ENCODE data around the gene SLC22A3.
A peak's percentile ranks its signal among the peaks of the same experiment; 100 is the strongest.
"Not testable (repeated sequence)": the region's sequence is repeated elsewhere in the genome, so short reads cannot be mapped to it uniquely, and the experiment has no call there.

SLC22A3 gene

GRCh38 chr6:160430203-160430602 is 82.0 kb downstream of the SLC22A3 start:
- FAIRE-seq (no peak), DNase-seq (ENCODE audit: extremely low spot score, insufficient read length, low read depth) (no peak)

- no peak for FAIRE-seq
Measured at GRCh38 chr6:160430751-160431150, 82.6 kb downstream of the SLC22A3 start.

GRCh38 chr6:160431226-160431625 is 83.0 kb downstream of the SLC22A3 start:
- no peak for DNase-seq (ENCODE audit: extremely low spot score, insufficient read length, low read depth)

More at GRCh38 chr6:160430751-160431150, 82.6 kb downstream of the SLC22A3 start:
- no peak for DNase-seq (ENCODE audit: extremely low spot score, insufficient read length, low read depth)

DNA sequence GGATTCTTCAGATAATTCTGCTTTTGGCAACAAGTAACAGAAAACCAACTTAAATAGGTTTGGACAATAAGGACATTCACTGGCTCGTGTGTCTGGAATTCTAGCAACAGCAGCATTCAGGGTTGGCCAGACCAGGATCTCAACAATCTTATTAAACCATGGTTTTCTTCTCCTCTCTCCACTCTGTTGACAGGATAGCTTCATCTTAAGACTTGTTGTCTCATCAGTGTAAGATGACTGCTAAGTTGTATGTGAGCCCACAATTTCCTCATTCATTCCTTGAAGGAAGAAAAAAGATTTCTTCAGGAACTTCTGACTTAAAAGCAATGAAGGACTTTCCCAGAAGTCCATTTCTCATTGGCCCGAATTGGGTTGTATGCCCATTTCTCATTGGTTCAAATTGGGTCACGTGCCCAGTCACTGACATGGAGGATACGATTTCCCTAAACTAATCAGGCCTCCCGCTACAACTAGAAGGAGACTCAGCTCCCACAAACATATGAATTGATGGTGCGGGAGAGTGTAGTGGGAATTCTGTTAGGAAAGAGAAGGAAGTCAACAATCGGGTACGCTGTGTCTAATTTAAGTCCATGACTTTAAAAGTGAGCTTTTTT is 83.7 kb downstream of the SLC22A3 start:
- no peak for FAIRE-seq

More at GRCh38 chr6:160431226-160431625, 83.0 kb downstream of the SLC22A3 start:
- no peak for FAIRE-seq

GRCh38 chr6:160435935-160436334 is 87.8 kb downstream of the SLC22A3 start:
- no peak for DNase-seq (ENCODE audit: extremely low spot score, insufficient read length, low read depth)
- FAIRE-seq, result no peak

More for the DNA sequence above, 83.7 kb downstream of the SLC22A3 start:
- DNase-seq (ENCODE audit: extremely low spot score, insufficient read length, low read depth), result no peak

- FAIRE-seq, result no peak
- DNase-seq (ENCODE audit: extremely low spot score, insufficient read length, low read depth), result no peak
Measured at GRCh38 chr6:160437154-160437553, 89.0 kb downstream of the SLC22A3 start.

GRCh38 chr6:160437775-160438174 is 89.6 kb downstream of the SLC22A3 start:
- DNase-seq (ENCODE audit: extremely low spot score, insufficient read length, low read depth) (no peak), FAIRE-seq (no peak)

DNA sequence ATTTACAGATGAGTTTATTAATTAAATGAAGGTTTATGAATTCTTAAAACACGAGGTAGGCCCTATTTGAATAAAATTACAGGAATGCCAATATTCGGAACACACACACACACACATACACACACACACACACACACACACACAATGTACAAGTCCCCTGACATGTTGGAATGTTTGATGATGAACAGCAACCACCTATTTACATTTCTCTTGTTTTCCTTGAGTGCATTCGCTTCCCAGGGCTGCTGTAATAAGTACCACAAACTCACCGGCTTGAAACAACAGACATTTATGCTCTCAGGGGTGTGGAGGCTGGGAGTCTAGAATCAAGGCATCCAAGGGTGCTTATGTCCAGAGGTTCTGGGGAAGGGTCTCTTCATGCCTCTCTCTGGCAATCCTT is 90.3 kb downstream of the SLC22A3 start:
- DNase-seq (ENCODE audit: extremely low spot score, insufficient read length, low read depth), result no peak
- no peak for FAIRE-seq

- FAIRE-seq (no peak), DNase-seq (ENCODE audit: extremely low spot score, insufficient read length, low read depth) (no peak)
Measured at GRCh38 chr6:160439751-160440150, 91.6 kb downstream of the SLC22A3 start.

- FAIRE-seq, result no peak
Measured at GRCh38 chr6:160442151-160442550, 94.0 kb downstream of the SLC22A3 start.

GRCh38 chr6:160445130-160445529 is 97.0 kb downstream of the SLC22A3 start:
- FAIRE-seq, result no peak
- no peak for DNase-seq (ENCODE audit: extremely low spot score, insufficient read length, low read depth)

More at GRCh38 chr6:160442151-160442550, 94.0 kb downstream of the SLC22A3 start:
- no peak for DNase-seq (ENCODE audit: extremely low spot score, insufficient read length, low read depth)

GRCh38 chr6:160447350-160447749 is 99.2 kb downstream of the SLC22A3 start:
- no peak for DNase-seq (ENCODE audit: extremely low spot score, insufficient read length, low read depth)
- FAIRE-seq, result no peak

DNA sequence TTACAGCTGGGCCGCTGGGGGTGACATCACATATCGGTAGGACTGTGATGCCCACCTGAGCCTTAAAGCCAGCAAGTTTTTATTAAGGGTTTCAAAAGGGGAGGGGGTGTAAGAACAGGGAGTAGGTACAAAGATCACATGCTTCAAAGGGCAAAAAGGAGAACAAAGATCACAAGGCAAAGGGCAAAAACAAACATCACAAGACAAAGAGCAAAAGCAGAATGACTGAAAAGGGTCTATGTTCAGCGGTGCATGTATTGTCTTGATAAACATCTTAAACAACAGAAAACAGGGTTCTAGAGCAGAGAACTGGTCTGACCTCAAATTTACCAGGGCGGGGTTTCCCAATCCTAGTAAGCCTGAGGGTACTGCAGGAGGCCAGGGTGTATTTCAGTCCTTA is 101.6 kb downstream of the SLC22A3 start:
- not testable (repeated sequence) for DNase-seq (ENCODE audit: extremely low spot score, insufficient read length, low read depth); FAIRE-seq

DNA sequence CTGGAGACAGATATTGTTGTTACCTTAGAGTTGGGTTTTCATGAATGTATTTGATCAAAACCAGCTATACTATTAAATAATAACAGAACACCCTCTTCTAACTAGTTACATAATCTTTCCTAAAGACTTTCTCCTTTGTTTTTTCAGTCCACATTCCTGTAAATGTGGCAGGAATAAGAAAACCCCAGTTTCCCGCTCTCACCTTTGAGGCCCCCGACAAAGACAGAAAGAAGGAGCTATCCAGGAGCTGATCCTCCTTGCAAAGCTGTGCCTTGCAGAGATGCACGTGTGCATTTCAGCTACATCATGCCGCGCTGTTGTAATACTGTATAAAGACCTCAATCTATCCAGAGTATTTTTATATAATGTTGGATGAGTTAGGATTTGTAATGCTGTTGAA is 102.7 kb downstream of the SLC22A3 start:
- FAIRE-seq (no peak), DNase-seq (ENCODE audit: extremely low spot score, insufficient read length, low read depth) (no peak)

DNA sequence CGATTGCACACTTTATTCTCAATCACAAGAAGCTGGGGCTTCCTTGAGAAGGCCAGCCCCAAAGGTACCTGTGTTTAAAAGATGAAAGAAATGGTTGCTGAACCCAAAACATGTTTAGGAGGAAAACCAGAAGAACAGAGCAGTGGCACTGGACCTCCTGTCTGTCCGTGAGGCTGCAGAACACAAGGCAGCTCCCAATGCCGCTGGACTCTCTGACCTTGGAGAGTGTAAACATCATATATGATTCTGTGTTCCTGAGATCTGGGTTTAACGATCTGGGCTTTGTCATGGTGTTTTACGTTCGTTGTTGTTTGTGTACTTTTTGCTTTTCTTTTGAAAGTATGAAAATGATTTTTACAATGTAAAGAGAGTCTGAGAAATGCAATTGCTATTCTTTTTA is 106.1 kb downstream of the SLC22A3 start:
- DNase-seq (ENCODE audit: extremely low spot score, insufficient read length, low read depth) (no peak), FAIRE-seq (no peak)

- FAIRE-seq (no peak), DNase-seq (ENCODE audit: extremely low spot score, insufficient read length, low read depth) (no peak)
Measured at GRCh38 chr6:160455081-160455480, 106.9 kb downstream of the SLC22A3 start.

- FAIRE-seq (peak; percentile 66), DNase-seq (ENCODE audit: extremely low spot score, insufficient read length, low read depth) (peak; percentile 25)
Measured at GRCh38 chr6:160455541-160456213, 107.5 kb downstream of the SLC22A3 start.

- FAIRE-seq (no peak), DNase-seq (ENCODE audit: extremely low spot score, insufficient read length, low read depth) (no peak)
Measured at GRCh38 chr6:160456214-160456546, 108.0 kb downstream of the SLC22A3 start.

DNA sequence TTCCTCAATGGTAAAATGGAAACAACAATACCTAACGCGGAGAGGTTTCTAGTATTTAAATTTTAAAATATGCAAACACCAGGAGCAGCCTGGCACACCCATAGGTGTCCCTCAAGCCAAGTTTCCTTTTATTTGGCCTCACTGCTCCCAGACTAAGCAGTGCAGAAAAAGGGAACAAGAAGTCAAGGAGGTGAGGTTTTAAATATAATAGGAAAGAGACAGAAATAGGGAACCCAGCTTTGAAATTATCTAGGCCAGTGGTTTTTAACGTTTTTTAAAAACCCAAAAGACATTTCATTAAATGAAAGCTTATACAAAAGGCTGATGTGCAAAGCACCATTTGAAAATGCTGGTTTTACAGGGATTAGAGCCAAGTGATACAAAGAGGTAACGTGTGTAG is 109.6 kb downstream of the SLC22A3 start:
- DNase-seq (ENCODE audit: extremely low spot score, insufficient read length, low read depth), result no peak
- no peak for FAIRE-seq

DNA sequence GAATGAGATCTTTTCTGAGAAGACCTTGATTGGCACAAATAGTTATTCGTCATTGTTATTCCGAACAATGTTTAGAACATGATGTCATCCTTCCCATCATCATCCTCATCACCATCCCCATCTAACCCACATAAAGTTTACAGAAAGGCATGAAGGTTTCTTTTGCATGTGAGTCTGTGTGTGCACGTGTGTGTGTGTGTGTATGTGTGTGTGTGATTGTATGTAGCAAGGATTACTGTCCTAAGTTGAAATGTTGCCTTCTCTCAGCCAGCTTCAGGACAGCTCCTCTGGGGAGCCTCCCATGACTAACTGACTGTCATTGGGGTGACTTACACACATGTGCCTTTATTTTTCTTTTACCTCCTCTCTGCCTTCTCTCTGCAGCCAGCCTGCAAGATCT is 113.5 kb downstream of the SLC22A3 start:
- no peak for DNase-seq (ENCODE audit: extremely low spot score, insufficient read length, low read depth)
- FAIRE-seq, result peak; percentile 24

- no peak for DNase-seq (ENCODE audit: extremely low spot score, insufficient read length, low read depth)
- no peak for FAIRE-seq
Measured at GRCh38 chr6:160462116-160462515, 113.9 kb downstream of the SLC22A3 start.

All from GM18507 (cell line).